H1 (cell line): ENCODE measurements around the gene DHRS2. TPM values are rescaled to one million over a fixed set of nuclear protein-coding genes. Genes with fewer than 3 reads are reported as not detected.

Experiments used
- CTCF ChIA-PET: fragments of 300-600 bp; sonication (Branson Sonifier 250); formaldehyde crosslinking; loops from one replicate; lab custom pipeline; 2021; ENCODE audit not compliant: partially characterized antibody; lab: Charles Lee
- POLR2A ChIA-PET: fragments of 300-600 bp; sonication (Branson Sonifier 250); formaldehyde crosslinking; loops from one replicate; lab custom pipeline; 2021; ENCODE audit warnings: inconsistent platforms; ENCODE audit not compliant: partially characterized antibody; lab: Charles Lee
- DNase-seq, 2 experiments: peaks; one replicate each; pipeline versions ENCODE4 v3.0.0 to v3.0.0-alpha.2; 2010 to 2022; ENCODE audit warnings: low spot score in 2 of 2, low read depth in 1 of 2, mixed read lengths in 1 of 2
- FAIRE-seq: peaks from 2 replicates; lab custom pipeline; 2011; peaks lifted over from hg19 to GRCh38; lab: Jason Lieb, UNC
- H2AFZ ChIP-seq: 2 replicates; pipeline ENCODE4 v1.8.1; 2012; ENCODE audit warnings: low read length, inconsistent platforms
- H2AK5ac ChIP-seq: 2 replicates; pipeline ENCODE4 v1.6.1; 2013; ENCODE audit warnings: low read depth, low read length
- H2BK120ac ChIP-seq: replicated peaks from 2 replicates; pipeline ENCODE3; 2013; ENCODE audit warnings: low read depth, low read length, inconsistent platforms
- H2BK12ac ChIP-seq: 2 replicates; pipeline ENCODE4 v1.6.1; 2013; ENCODE audit warnings: low read depth, low read length
- H2BK15ac ChIP-seq: 2 replicates; pipeline ENCODE4 v1.6.1; 2013; ENCODE audit warnings: low read length
- H2BK20ac ChIP-seq: 2 replicates; pipeline ENCODE4 v1.6.1; 2013; ENCODE audit warnings: low read length
- H2BK5ac ChIP-seq: 2 replicates; pipeline ENCODE4 v1.6.1; 2013; ENCODE audit warnings: low read depth, low read length
- H3K14ac ChIP-seq: 2 replicates; pipeline ENCODE4 v1.6.1; 2013; ENCODE audit warnings: inconsistent platforms; ENCODE audit not compliant: insufficient read length
- H3K18ac ChIP-seq: 2 replicates; pipeline ENCODE4 v1.6.1; 2013; ENCODE audit warnings: low read length; ENCODE audit errors: extremely low read depth
- H3K23ac ChIP-seq: 2 replicates; pipeline ENCODE4 v1.6.1; 2013; ENCODE audit warnings: inconsistent platforms; ENCODE audit not compliant: insufficient read length
- H3K23me2 ChIP-seq: 2 replicates; pipeline ENCODE4 v1.6.1; 2013; ENCODE audit warnings: low read depth, low read length
- H3K27ac ChIP-seq: 2 replicates; pipeline ENCODE4 v1.6.1; 2011; ENCODE audit warnings: low read depth, low read length, inconsistent platforms
- H3K27me3 ChIP-seq, 4 experiments: replicated peaks in 1 of 4; 1 replicate in 1 of 4; 2 replicates in 3 of 4; pipeline versions ENCODE4 v1.6.1 to v1.8.1; 2011 to 2013; ENCODE audit warnings: low read length in 3 of 4, mild to moderate bottlenecking in 3 of 4, inconsistent platforms in 2 of 4, mixed read lengths in 2 of 4, moderate library complexity in 1 of 4; ENCODE audit not compliant: control insufficient read depth in 3 of 4, insufficient read depth in 3 of 4; ENCODE audit errors: extremely low read depth in 1 of 4
- H3K36me3 ChIP-seq, 4 experiments: 2 replicates each; pipeline versions ENCODE4 v1.6.1 to v1.8.1; 2011 to 2013; ENCODE audit warnings: mild to moderate bottlenecking in 4 of 4, low read length in 3 of 4, moderate library complexity in 2 of 4, control low read depth in 1 of 4, inconsistent platforms in 1 of 4; ENCODE audit not compliant: insufficient read depth in 4 of 4, control insufficient read depth in 2 of 4
- H3K4ac ChIP-seq: replicated peaks from 2 replicates; pipeline ENCODE3; 2013; ENCODE audit warnings: low read length, low read depth, mixed read lengths, inconsistent platforms; ENCODE audit not compliant: insufficient read length
- H3K4me1 ChIP-seq, 4 experiments: replicated peaks in 1 of 4; 1 replicate in 1 of 4; 2 replicates in 3 of 4; pipeline versions ENCODE4 v1.6.1 to v1.8.1; 2011 to 2013; ENCODE audit warnings: low read length in 3 of 4, inconsistent platforms in 2 of 4, mixed read lengths in 1 of 4; ENCODE audit not compliant: insufficient read depth in 4 of 4, control insufficient read depth in 3 of 4
- H3K4me2 ChIP-seq, 2 experiments: 2 replicates each; pipeline versions ENCODE4 v1.6.1 to v1.8.1; 2011 to 2013; ENCODE audit warnings: low read depth in 2 of 2, low read length in 2 of 2, control low read depth in 1 of 2, inconsistent platforms in 1 of 2, mild to moderate bottlenecking in 1 of 2; ENCODE audit not compliant: insufficient read depth in 1 of 2
- H3K4me3 ChIP-seq, 4 experiments: fragments of 200-600, 300-600 bp in 1 of 4; sonication (generic), shearing (Covaris generic), sonication (Bioruptor Twin) in 1 of 4; 2 replicates each; pipeline versions ENCODE4 v1.5.1 to v1.8.1; 2011 to 2016; ENCODE audit warnings: low read length in 4 of 4, low read depth in 3 of 4, control low read depth in 2 of 4, inconsistent platforms in 2 of 4, mild to moderate bottlenecking in 2 of 4, mixed read lengths in 1 of 4, moderate library complexity in 1 of 4; ENCODE audit not compliant: insufficient read depth in 2 of 4; ENCODE audit errors: extremely low read depth in 1 of 4
- H3K56ac ChIP-seq: replicated peaks from 2 replicates; pipeline ENCODE3; 2013; ENCODE audit warnings: low read depth, mild to moderate bottlenecking, mixed read lengths, low read length, inconsistent platforms; ENCODE audit not compliant: insufficient read length
- H3K79me1 ChIP-seq: 2 replicates; pipeline ENCODE4 v1.6.1; 2013; ENCODE audit warnings: low read depth, low read length, control low read depth
- H3K79me2 ChIP-seq, 2 experiments: 2 replicates each; pipeline versions ENCODE4 v1.6.1 to v1.8.1; 2012 to 2013; ENCODE audit warnings: low read length in 2 of 2, mild to moderate bottlenecking in 2 of 2, inconsistent platforms in 1 of 2; ENCODE audit not compliant: insufficient read depth in 2 of 2, control insufficient read depth in 1 of 2
- H3K9ac ChIP-seq, 4 experiments: replicated peaks in 1 of 4; 1 replicate in 1 of 4; 2 replicates in 3 of 4; pipeline versions ENCODE4 v1.6.1 to v1.8.1; 2011 to 2013; ENCODE audit warnings: low read depth in 3 of 4, low read length in 3 of 4, control low read depth in 2 of 4, mild to moderate bottlenecking in 2 of 4, moderate library complexity in 2 of 4, inconsistent platforms in 1 of 4; ENCODE audit errors: extremely low read depth in 1 of 4
- H3K9me3 ChIP-seq, 2 experiments: 2 replicates each; pipeline versions ENCODE4 v1.6.1 to v1.8.1; 2012 to 2013; ENCODE audit warnings: mild to moderate bottlenecking in 2 of 2, moderate library complexity in 2 of 2, control low read depth in 1 of 2, inconsistent platforms in 1 of 2, low read depth in 1 of 2, low read length in 1 of 2, mixed read lengths in 1 of 2; ENCODE audit not compliant: insufficient read depth in 2 of 2
- H4K20me1 ChIP-seq, 2 experiments: replicated peaks in 1 of 2; 2 replicates each; pipeline versions ENCODE3 to v1.8.1; 2011 to 2013; ENCODE audit warnings: inconsistent platforms in 2 of 2, low read length in 2 of 2, mild to moderate bottlenecking in 1 of 2; ENCODE audit not compliant: insufficient read depth in 2 of 2, control insufficient read depth in 1 of 2
- H4K5ac ChIP-seq: 2 replicates; pipeline ENCODE4 v1.6.1; 2013; ENCODE audit warnings: low read length, low read depth, mixed read lengths, inconsistent platforms; ENCODE audit not compliant: insufficient read length
- H4K8ac ChIP-seq: 2 replicates; pipeline ENCODE4 v1.8.0; 2013; ENCODE audit warnings: mild to moderate bottlenecking, moderate library complexity, low read length, inconsistent platforms; ENCODE audit not compliant: insufficient read depth; ENCODE audit errors: extremely low read depth
- H4K91ac ChIP-seq: replicated peaks from 2 replicates; pipeline ENCODE3; 2013; ENCODE audit warnings: low read length, mixed read lengths, inconsistent platforms; ENCODE audit not compliant: insufficient read length
- CBX5 ChIP-seq: fragments of 300-800, 300-1000 bp; sonication (generic); IDR thresholded peaks from 2 replicates; pipeline ENCODE4 v1.7.1; 2016; ENCODE audit warnings: antibody characterized with exemption, low read length, low read depth
- CHD1 ChIP-seq: IDR thresholded peaks from 2 replicates; pipeline ENCODE4 v1.6.1; 2012; ENCODE audit warnings: low read depth, low read length, improper control_type of control experiment
- JUN ChIP-seq: IDR thresholded peaks from 2 replicates; pipeline ENCODE4 v1.6.1; 2011; ENCODE audit warnings: low read depth, mild to moderate bottlenecking, improper control_type of control experiment, low read length
- KDM5A ChIP-seq: fragments of 200-600 bp; IDR thresholded peaks from 2 replicates; pipeline ENCODE4 v1.7.1; 2012; ENCODE audit warnings: mild to moderate bottlenecking, low read length, inconsistent platforms, mixed read lengths
- MAFK ChIP-seq: IDR thresholded peaks from 2 replicates; pipeline ENCODE4 v1.6.1; 2012; ENCODE audit warnings: low read depth, mild to moderate bottlenecking, improper control_type of control experiment, low read length
- TBP ChIP-seq: IDR thresholded peaks from 2 replicates; pipeline ENCODE4 v1.6.1; 2011; ENCODE audit warnings: low read depth, low read length, improper control_type of control experiment
- polyA plus RNA-seq, 7 experiments: library from polyadenylated mRNA; depleted of rRNA in 3 of 7; stranded (reverse) in 5 of 7; unstranded in 2 of 7; fragments of >200 nt in 5 of 7; fragments of 200-250 nt in 2 of 7; gene quantifications; 1 replicate in 5 of 7; 2 replicates in 1 of 7; 4 replicates in 1 of 7; pipeline versions ENCODE4 v1.2.1 to v1.2.3, GENCODE V29; 2011 to 2013; ENCODE audit warnings: missing spikeins in 2 of 7, mixed read lengths in 2 of 7
- total RNA-seq: library from RNA; stranded (reverse); fragmentation: NEBNext Ultra II Directional; extraction: Animal tissue kit (Norgen Biotek cat#: 25700); gene quantifications from 2 replicates; pipeline ENCODE4 v1.2.1, GENCODE V29; 2021
- TF ChIP-seq, protein P1 (sequence below): IDR thresholded peaks from 2 replicates; pipeline ENCODE4 v1.6.1; 2012; ENCODE audit warnings: low read length, inconsistent platforms

The DHRS2 gene
- total and polyA plus RNA-seq, 2 of the 8 experiments (the other 6 are each of a cell fraction or from before 2014, with no cell fraction given), result 1.1 to 3.5 TPM

DNA sequence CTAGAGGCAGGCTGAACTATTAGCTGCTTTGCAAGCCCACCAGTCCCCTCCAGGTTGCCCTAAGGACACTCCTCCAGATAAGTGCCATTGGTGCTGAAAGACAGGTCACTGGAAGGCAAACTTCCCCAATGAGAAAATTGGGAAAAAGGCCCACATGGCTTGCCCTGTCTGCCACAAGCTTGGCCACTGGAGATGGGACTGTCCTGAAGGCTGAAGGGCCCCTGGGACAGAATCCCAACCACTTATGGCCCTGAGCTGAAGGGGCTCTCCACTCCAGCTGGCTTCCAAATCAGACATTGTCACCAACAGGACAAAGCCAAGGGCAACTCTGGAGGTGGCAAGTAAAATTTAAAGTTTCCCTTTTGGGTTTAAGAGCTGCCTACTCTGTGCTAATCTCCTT lies 12.2 kb upstream of the DHRS2 start:
- Histone ChIP-seq H4K5ac (no peak overlapping the region), H2BK12ac (no peak overlapping the region), H3K56ac (no peak overlapping the region), H3K79me2 (no peaks in the 10 kb centered on the region), H3K27me3 (no peaks in the 10 kb centered on the region), H3K18ac (no peak overlapping the region), H2AK5ac (no peak overlapping the region), H2BK5ac (no peak overlapping the region), H3K79me1 (no peaks in the 10 kb centered on the region), H4K20me1 (no peaks in the 10 kb centered on the region), H3K4me2 (no peak overlapping the region), H4K91ac (no peak overlapping the region), H3K4me1 (no peaks in the 10 kb centered on the region), H3K9ac (no peak overlapping the region), H4K8ac (no peak overlapping the region), H2BK20ac (no peak overlapping the region), H3K36me3 (no peaks in the 10 kb centered on the region), H2BK120ac (no peak overlapping the region), H2BK15ac (no peak overlapping the region), H3K23ac (no peak overlapping the region), H3K4ac (no peak overlapping the region), H3K27ac (no peak overlapping the region), H2AFZ (no peak overlapping the region), H3K9me3 (peaks cover 38 to 41% of the 10 kb centered on the region in 2 experiments), H3K23me2 (no peaks in the 10 kb centered on the region), H3K4me3 (no peak overlapping the region), H3K14ac (no peak overlapping the region)
- ChIA-PET POLR2A (no interaction called here), CTCF (interaction anchor here (0.9 to 6.5 kb wide), 2 partner anchors 8 to 54 kb away, joined by 3 to 36 read pairs; no protein-coding TSS in a partner anchor)
- DNase-seq (no peak), FAIRE-seq (no peak)
- TF ChIP-seq KDM5A, result no peak
- no peak for TF ChIP-seq MAFK
- TF ChIP-seq TBP, result no peak
- TF ChIP-seq CBX5, result no peak
- TF ChIP-seq, protein P1, sequence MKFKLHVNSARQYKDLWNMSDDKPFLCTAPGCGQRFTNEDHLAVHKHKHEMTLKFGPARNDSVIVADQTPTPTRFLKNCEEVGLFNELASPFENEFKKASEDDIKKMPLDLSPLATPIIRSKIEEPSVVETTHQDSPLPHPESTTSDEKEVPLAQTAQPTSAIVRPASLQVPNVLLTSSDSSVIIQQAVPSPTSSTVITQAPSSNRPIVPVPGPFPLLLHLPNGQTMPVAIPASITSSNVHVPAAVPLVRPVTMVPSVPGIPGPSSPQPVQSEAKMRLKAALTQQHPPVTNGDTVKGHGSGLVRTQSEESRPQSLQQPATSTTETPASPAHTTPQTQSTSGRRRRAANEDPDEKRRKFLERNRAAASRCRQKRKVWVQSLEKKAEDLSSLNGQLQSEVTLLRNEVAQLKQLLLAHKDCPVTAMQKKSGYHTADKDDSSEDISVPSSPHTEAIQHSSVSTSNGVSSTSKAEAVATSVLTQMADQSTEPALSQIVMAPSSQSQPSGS, result no peak
- no peak for TF ChIP-seq CHD1
- no peak for TF ChIP-seq JUN
